Smooth muscle cell (in vitro differentiated cells): ENCODE data around the gene BCR. TPM values are rescaled to one million over a fixed set of nuclear protein-coding genes. Genes with fewer than 3 reads are reported as not detected.
"Not testable (repeated sequence)": the region's sequence is repeated elsewhere in the genome, so short reads cannot be mapped to it uniquely, and the experiment has no call there.

Source experiments
- DNase-seq: peaks from one replicate; lab custom pipeline; 2025; ENCODE audit not compliant: unreplicated experiment; lab: John Stamatoyannopoulos, UW
- H2AFZ ChIP-seq: fragments of 200-600 bp; sonication (generic); 2 replicates; pipeline ENCODE4 v1.6.0; 2016; ENCODE audit warnings: antibody characterized with exemption, low read depth, mild to moderate bottlenecking
- H3F3A ChIP-seq: fragments of 200-600 bp; sonication (generic); 2 replicates; pipeline ENCODE4 v1.6.0; 2017; ENCODE audit warnings: antibody characterized with exemption, low read depth
- H3K27ac ChIP-seq: fragments of 200-600 bp; sonication (generic); 2 replicates; pipeline ENCODE4 v1.5.1; 2016; ENCODE audit warnings: low read depth, mild to moderate bottlenecking
- H3K27me3 ChIP-seq: fragments of 200-600 bp; sonication (generic); 2 replicates; pipeline ENCODE4 v1.6.1; 2016; ENCODE audit warnings: low read depth, mild to moderate bottlenecking
- H3K36me3 ChIP-seq: fragments of 200-600 bp; sonication (generic); 2 replicates; pipeline ENCODE4 v1.5.1; 2016; ENCODE audit warnings: low read depth
- H3K4me1 ChIP-seq: fragments of 200-600 bp; sonication (generic); 2 replicates; pipeline ENCODE4 v1.5.1; 2016; ENCODE audit warnings: low read depth
- H3K4me2 ChIP-seq: fragments of 200-600 bp; sonication (generic); 2 replicates; pipeline ENCODE4 v1.6.0; 2016; ENCODE audit warnings: mild to moderate bottlenecking
- H3K4me3 ChIP-seq: fragments of 200-600 bp; sonication (generic); 2 replicates; pipeline ENCODE4 v1.5.1; 2016; ENCODE audit warnings: mild to moderate bottlenecking
- H3K79me2 ChIP-seq: fragments of 200-600 bp; sonication (generic); 2 replicates; pipeline ENCODE4 v1.6.0; 2016; ENCODE audit warnings: low read depth, mild to moderate bottlenecking
- H3K9ac ChIP-seq: fragments of 200-600 bp; sonication (generic); 2 replicates; pipeline ENCODE4 v1.6.0; 2016; ENCODE audit warnings: low read depth
- H3K9me3 ChIP-seq: fragments of 200-600 bp; sonication (generic); replicated peaks from 2 replicates; pipeline ENCODE4 v1.5.1; 2016; ENCODE audit warnings: low read depth
- H4K20me1 ChIP-seq: fragments of 200-600 bp; sonication (generic); 2 replicates; pipeline ENCODE4 v1.6.0; 2016; ENCODE audit warnings: low read depth
- CTCF ChIP-seq: fragments of 200-600 bp; sonication (generic); IDR thresholded peaks from 2 replicates; pipeline ENCODE4 v1.5.1; 2017; ENCODE audit warnings: borderline replicate concordance, mild to moderate bottlenecking, antibody characterized with exemption; ENCODE audit not compliant: insufficient read depth, poor library complexity, severe bottlenecking
- whole genome bisulfite sequencing: methylation state at CpG from one replicate; pipeline ENCODE4 v1.1.7; 2016; ENCODE audit warnings: low lambda C conversion rate; 5-methylcytosine and 5-hydroxymethylcytosine counted together
- polyA plus RNA-seq: library from polyadenylated mRNA; unstranded; fragments of >200 nt; fragmentation: Nextera tagmentation; extraction: Ambion mirVana; gene quantifications from 2 replicates; pipeline ENCODE4 v1.2.1, GENCODE V29; 2016
- total RNA-seq: library from RNA; depleted of rRNA; stranded (reverse); fragments of >200 nt; gene quantifications from 2 replicates; pipeline ENCODE4 v1.2.3, GENCODE V29; 2014

BCR gene
- total and polyA plus RNA-seq, 2 experiments from 2014 or later, result 11.1 to 13.4 TPM

- Histone ChIP-seq H3K4me1 (peaks cover 12% of the 10 kb centered on the region), H3K27ac (no peak overlapping the region), H3K4me2 (no peak overlapping the region), H3K36me3 (no peaks in the 10 kb centered on the region), H4K20me1 (no peaks in the 10 kb centered on the region), H3K27me3 (no peaks in the 10 kb centered on the region), H2AFZ (no peak overlapping the region), H3K4me3 (no peak overlapping the region), H3K9ac (no peak overlapping the region), H3F3A (no peaks in the 10 kb centered on the region), H3K9me3 (no peaks in the 10 kb centered on the region), H3K79me2 (no peaks in the 10 kb centered on the region)
- no peak for DNase-seq
- 56% methylated on average over 6 of the region's 6 CpGs for WGBS
- no peak for TF ChIP-seq CTCF
Measured at GRCh38 chr22:23325183-23325582, 144.9 kb downstream of the BCR start.

- H3K27ac ChIP-seq, H3K9ac ChIP-seq, H3K79me2 ChIP-seq, H3K4me2 ChIP-seq, H3K27me3 ChIP-seq, H3K9me3 ChIP-seq, H3K36me3 ChIP-seq, H2AFZ ChIP-seq, DNase-seq, H4K20me1 ChIP-seq, H3K4me3 ChIP-seq, H3K4me1 ChIP-seq, H3F3A ChIP-seq: not testable (repeated sequence)
Measured at GRCh38 chr22:23333822-23334221, 153.5 kb downstream of the BCR start.

- H3K4me2 ChIP-seq, H3K27me3 ChIP-seq, H3K36me3 ChIP-seq, H3K9ac ChIP-seq, H2AFZ ChIP-seq, H3K27ac ChIP-seq, H3F3A ChIP-seq, DNase-seq, H3K9me3 ChIP-seq, H3K79me2 ChIP-seq, H3K4me1 ChIP-seq, H4K20me1 ChIP-seq, H3K4me3 ChIP-seq: not testable (repeated sequence)
- 86% methylated on average over 6 of the region's 9 CpGs for WGBS
Measured at GRCh38 chr22:23337672-23338071, 157.4 kb downstream of the BCR start.

- H3F3A ChIP-seq, H3K9ac ChIP-seq, H2AFZ ChIP-seq, H3K79me2 ChIP-seq, H3K4me2 ChIP-seq, H3K9me3 ChIP-seq, H3K27me3 ChIP-seq, H3K4me3 ChIP-seq, H3K4me1 ChIP-seq, H4K20me1 ChIP-seq, H3K27ac ChIP-seq, H3K36me3 ChIP-seq, DNase-seq: not testable (repeated sequence)
- WGBS, result 89% methylated on average over 10 of the region's 10 CpGs
Measured at GRCh38 chr22:23341942-23342695, 161.8 kb downstream of the BCR start.

GRCh38 chr22:23351321-23351720 lies 171.0 kb downstream of the BCR start:
- Histone ChIP-seq H3K36me3 (no peaks in the 10 kb centered on the region), H3K27ac (no peak overlapping the region), H3F3A (no peaks in the 10 kb centered on the region), H4K20me1 (no peaks in the 10 kb centered on the region), H3K4me1 (no peaks in the 10 kb centered on the region), H3K27me3 (peaks cover 78% of the 10 kb centered on the region), H3K4me2 (no peak overlapping the region), H2AFZ (no peak overlapping the region), H3K79me2 (no peaks in the 10 kb centered on the region), H3K9me3 (no peaks in the 10 kb centered on the region), H3K4me3 (no peak overlapping the region), H3K9ac (no peak overlapping the region)
- 59% methylated on average over 1 of the region's 1 CpG for WGBS
- no peak for TF ChIP-seq CTCF
- no peak for DNase-seq
